Hepatocyte (in vitro differentiated cells): ENCODE data around the gene FXYD6.

ENCODE experiments used
- CTCF ChIP-seq: fragments of 200-600 bp; sonication (generic); IDR thresholded peaks from 2 replicates; pipeline ENCODE4 v1.5.1; 2016; ENCODE audit warnings: antibody characterized with exemption, mild to moderate bottlenecking; ENCODE audit not compliant: poor library complexity
- EZH2phosphoT487 ChIP-seq: fragments of 200-600 bp; sonication (generic); IDR thresholded peaks from one replicate; pipeline ENCODE4 v1.6.1; 2018; ENCODE audit warnings: antibody characterized with exemption, mild to moderate bottlenecking, low read depth, moderate library complexity; ENCODE audit not compliant: unreplicated experiment, severe bottlenecking

GRCh38 chr11:117906126-117906525 is 29.7 kb upstream of the FXYD6 start:
- TF ChIP-seq CTCF (no peak), EZH2phosphoT487 (no peak)
